Upper lobe of left lung (tissue), 4 donors: Measurements from ENCODE around the gene NDRG2.

Experiments
- POLR2A ChIP-seq, 4 donors: fragments of 450-650 bp; IDR thresholded peaks; one replicate each; pipeline ENCODE4 v1.5.1; 2016 to 2017; ENCODE audit warnings: antibody characterized with exemption in 4 of 4, mild to moderate bottlenecking in 2 of 4
- POLR2AphosphoS5 ChIP-seq, 2 donors: sonication (generic); formaldehyde crosslinking; IDR thresholded peaks; one replicate each; pipeline ENCODE4 v1.5.1; 2017; ENCODE audit warnings: antibody characterized with exemption in 2 of 2
- TF ChIP-seq, protein P1 (sequence below), 6 experiments: fragments of 450-650 bp in 4 of 6; fragments of 200-600 bp in 2 of 6; sonication (generic) in 2 of 6; IDR thresholded peaks; one replicate each; pipeline ENCODE4 v1.5.1; 2016 to 2019; ENCODE audit warnings: antibody characterized with exemption in 6 of 6

DNA sequence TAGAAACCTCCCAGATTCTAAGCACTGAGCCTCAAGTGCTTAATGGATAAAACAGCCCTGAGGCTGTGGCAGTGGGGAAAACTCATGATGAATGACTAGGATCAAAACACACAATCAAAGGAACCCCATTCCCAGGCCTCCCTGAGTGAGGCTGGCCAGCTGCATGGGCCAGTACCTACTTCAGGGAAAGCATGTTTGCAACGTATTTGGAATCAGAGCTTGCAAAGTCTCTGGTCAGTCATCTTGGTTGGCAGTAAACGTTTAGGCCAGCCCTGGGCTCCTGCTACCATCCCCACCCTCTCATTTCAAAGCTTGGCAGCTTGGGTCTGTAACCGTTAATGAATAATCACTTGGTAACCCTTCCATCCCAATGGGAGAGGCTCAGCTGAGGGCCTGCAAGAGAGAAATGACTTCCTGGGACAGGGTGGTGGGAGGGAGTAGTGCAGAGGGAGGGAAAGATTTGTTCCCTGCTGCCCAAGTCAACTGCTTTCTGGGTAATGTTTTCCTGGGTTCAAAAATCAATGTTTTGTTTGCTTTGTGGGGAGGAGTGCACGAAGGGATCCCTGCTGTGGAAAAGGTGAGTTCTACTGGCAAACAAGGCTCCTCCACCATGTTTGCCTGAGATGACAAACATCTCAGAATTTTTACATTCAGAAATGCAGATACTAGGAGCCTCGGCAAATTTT lies 30.7 kb upstream of the NDRG2 start:
- TF ChIP-seq, protein P1, sequence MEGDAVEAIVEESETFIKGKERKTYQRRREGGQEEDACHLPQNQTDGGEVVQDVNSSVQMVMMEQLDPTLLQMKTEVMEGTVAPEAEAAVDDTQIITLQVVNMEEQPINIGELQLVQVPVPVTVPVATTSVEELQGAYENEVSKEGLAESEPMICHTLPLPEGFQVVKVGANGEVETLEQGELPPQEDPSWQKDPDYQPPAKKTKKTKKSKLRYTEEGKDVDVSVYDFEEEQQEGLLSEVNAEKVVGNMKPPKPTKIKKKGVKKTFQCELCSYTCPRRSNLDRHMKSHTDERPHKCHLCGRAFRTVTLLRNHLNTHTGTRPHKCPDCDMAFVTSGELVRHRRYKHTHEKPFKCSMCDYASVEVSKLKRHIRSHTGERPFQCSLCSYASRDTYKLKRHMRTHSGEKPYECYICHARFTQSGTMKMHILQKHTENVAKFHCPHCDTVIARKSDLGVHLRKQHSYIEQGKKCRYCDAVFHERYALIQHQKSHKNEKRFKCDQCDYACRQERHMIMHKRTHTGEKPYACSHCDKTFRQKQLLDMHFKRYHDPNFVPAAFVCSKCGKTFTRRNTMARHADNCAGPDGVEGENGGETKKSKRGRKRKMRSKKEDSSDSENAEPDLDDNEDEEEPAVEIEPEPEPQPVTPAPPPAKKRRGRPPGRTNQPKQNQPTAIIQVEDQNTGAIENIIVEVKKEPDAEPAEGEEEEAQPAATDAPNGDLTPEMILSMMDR (IDR thresholded peaks at IDR 0.05), result no peak
- no peak for TF ChIP-seq POLR2AphosphoS5 (IDR thresholded peaks at IDR 0.05)
- TF ChIP-seq POLR2A (IDR thresholded peaks at IDR 0.05), result no peak
